ENCODE measurements around the gene CABLES1. TPM values are rescaled to one million over a fixed set of nuclear protein-coding genes. Genes with fewer than 3 reads are reported as not detected.
A peak's percentile ranks its signal among the peaks of the same experiment; 100 is the strongest.

The CABLES1 gene
- total and polyA plus RNA-seq, 12 donors, result 2.1 to 11.9 (median 5.3) TPM

- TF ChIP-seq CTCF (IDR thresholded peaks at IDR 0.05) (no peak), POLR2A (IDR thresholded peaks at IDR 0.05) (no peak)
- H3K9me3 ChIP-seq (replicated peaks in 1 of 3), result no peaks in the 10 kb centered on the region
- no peak for DNase-seq
- intact Hi-C loops (cut with DNase I), result no loop called here
- H3K27me3 ChIP-seq, result no peaks in the 10 kb centered on the region
- peaks cover 5 to 10% of the 10 kb centered on the region in 2 donors for H3K4me1 ChIP-seq (replicated peaks in 1 of 2)
- H3K4me3 ChIP-seq, result no peak overlapping the region
- H3K36me3 ChIP-seq (replicated peaks in 1 of 2), result no peaks in the 10 kb centered on the region
- no peak overlapping the region for H3K27ac ChIP-seq
- WGBS, 4 donors, result 87 to 96% (median 91%) methylated on average over 3 of the region's 3 CpGs
Observed at GRCh38 chr18:23105030-23105429, 30.3 kb upstream of the CABLES1 start.

- H3K27me3 ChIP-seq, result no peaks in the 10 kb centered on the region
- peak in 1 of 7 donors; percentile 20 for DNase-seq
- H3K4me1 ChIP-seq (replicated peaks in 1 of 2), result peaks cover 5 to 10% of the 10 kb centered on the region in 2 donors
- H3K36me3 ChIP-seq (replicated peaks in 1 of 2), result no peaks in the 10 kb centered on the region
- intact Hi-C loops (cut with DNase I), result no loop called here
- no peaks in the 10 kb centered on the region for H3K9me3 ChIP-seq (replicated peaks in 1 of 3)
- no peak for TF ChIP-seq CTCF (IDR thresholded peaks at IDR 0.05)
- TF ChIP-seq POLR2A (IDR thresholded peaks at IDR 0.05), result no peak
- H3K27ac ChIP-seq, result no peak overlapping the region
- no peak overlapping the region for H3K4me3 ChIP-seq
- 88 to 90% (median 89%) methylated on average over 17 to 21 of the region's 21 CpGs for WGBS, 4 donors
Observed at GRCh38 chr18:23105581-23106219, 29.6 kb upstream of the CABLES1 start.

GRCh38 chr18:23106575-23106974 is 28.7 kb upstream of the CABLES1 start:
- Histone ChIP-seq H3K4me1 (replicated peaks in 1 of 2) (peaks cover 5 to 10% of the 10 kb centered on the region in 2 donors), H3K9me3 (replicated peaks in 1 of 3) (no peaks in the 10 kb centered on the region)
- peak in 6 of 7 donors; percentile 39 to 67 (median 54) for DNase-seq

GRCh38 chr18:23107718-23108117 is 27.6 kb upstream of the CABLES1 start:
- intact Hi-C loops (cut with DNase I), result no loop called here
- DNase-seq, result no peak
- Histone ChIP-seq H3K36me3 (replicated peaks in 1 of 2) (no peaks in the 10 kb centered on the region), H3K4me1 (replicated peaks in 1 of 2) (peaks cover 5 to 10% of the 10 kb centered on the region in 2 donors), H3K27ac (no peak overlapping the region), H3K9me3 (replicated peaks in 1 of 3) (no peaks in the 10 kb centered on the region), H3K4me3 (no peak overlapping the region), H3K27me3 (peaks cover 4% of the 10 kb centered on the region)
- TF ChIP-seq POLR2A (IDR thresholded peaks at IDR 0.05), result no peak
- no peak for TF ChIP-seq CTCF (IDR thresholded peaks at IDR 0.05)
- 81 to 88% (median 87%) methylated on average over 7 of the region's 7 CpGs for WGBS, 4 donors

More at GRCh38 chr18:23106575-23106974, 28.7 kb upstream of the CABLES1 start:
- TF ChIP-seq CTCF (IDR thresholded peaks at IDR 0.05) (no peak), POLR2A (IDR thresholded peaks at IDR 0.05) (no peak)
- no peaks in the 10 kb centered on the region for H3K36me3 ChIP-seq (replicated peaks in 1 of 2)
- no peak overlapping the region for H3K4me3 ChIP-seq
- intact Hi-C loops (cut with DNase I), result no loop called here
- peaks cover 4% of the 10 kb centered on the region for H3K27me3 ChIP-seq
- WGBS, 4 donors, result 22 to 26% (median 23%) methylated on average over 6 of the region's 6 CpGs
- peak overlapping the region in 1 of 5 donors; percentile 10 for H3K27ac ChIP-seq

All from adrenal gland (tissue), 12 donors.